ENCODE results near the gene ADAMTS5.

Gene ADAMTS5

GRCh38 chr21:26892151-26892550 is 74.7 kb downstream of the ADAMTS5 start:
- Histone ChIP-seq H3K4me1 (ENCODE audit: insufficient read depth, low read length, severe bottlenecking) (no peaks in the 10 kb centered on the region), H3K9ac (ENCODE audit: low read length) (no peak overlapping the region), H3K4me2 (ENCODE audit: low read length) (no peak overlapping the region), H3K36me3 (ENCODE audit: insufficient read depth, low read length) (no peaks in the 10 kb centered on the region), H3K9me2 (ENCODE audit: low read depth, low read length) (no peaks in the 10 kb centered on the region), H4K20me1 (ENCODE audit: insufficient read depth, low read length) (no peaks in the 10 kb centered on the region), H3K9me3 (ENCODE audit: low read length) (no peaks in the 10 kb centered on the region), H3K27me3 (ENCODE audit: insufficient read depth, low read length) (no peaks in the 10 kb centered on the region), H3K4me3 (ENCODE audit: low read depth, low read length, poor library complexity, severe bottlenecking) (no peak overlapping the region), H3F3A (ENCODE audit: insufficient read depth, low read length) (no peaks in the 10 kb centered on the region), H3K27ac (ENCODE audit: low read depth, low read length, poor library complexity, severe bottlenecking) (no peak overlapping the region), H2AFZ (ENCODE audit: low read length) (no peak overlapping the region), H3K79me2 (ENCODE audit: insufficient read depth, low read length) (no peaks in the 10 kb centered on the region)
- no peak for TF ChIP-seq CTCF (IDR thresholded peaks at IDR 0.05; ENCODE audit: low read length)

- no peaks in the 10 kb centered on the region for H3F3A ChIP-seq (ENCODE audit: insufficient read depth, low read length)
- H3K36me3 ChIP-seq (ENCODE audit: insufficient read depth, low read length), result no peaks in the 10 kb centered on the region
- H3K27ac ChIP-seq (ENCODE audit: low read depth, low read length, poor library complexity, severe bottlenecking), result no peak overlapping the region
- H3K79me2 ChIP-seq (ENCODE audit: insufficient read depth, low read length), result no peaks in the 10 kb centered on the region
- no peak overlapping the region for H3K9ac ChIP-seq (ENCODE audit: low read length)
- no peaks in the 10 kb centered on the region for H3K9me2 ChIP-seq (ENCODE audit: low read depth, low read length)
- no peaks in the 10 kb centered on the region for H3K27me3 ChIP-seq (ENCODE audit: insufficient read depth, low read length)
- H3K4me3 ChIP-seq (ENCODE audit: low read depth, low read length, poor library complexity, severe bottlenecking), result no peak overlapping the region
- no peaks in the 10 kb centered on the region for H3K4me1 ChIP-seq (ENCODE audit: insufficient read depth, low read length, severe bottlenecking)
- no peaks in the 10 kb centered on the region for H4K20me1 ChIP-seq (ENCODE audit: insufficient read depth, low read length)
- no peaks in the 10 kb centered on the region for H3K9me3 ChIP-seq (ENCODE audit: low read length)
- TF ChIP-seq EZH2 (IDR thresholded peaks at IDR 0.05; ENCODE audit: borderline replicate concordance, low read length), result no peak
- no peak overlapping the region for H3K4me2 ChIP-seq (ENCODE audit: low read length)
- no peak overlapping the region for H2AFZ ChIP-seq (ENCODE audit: low read length)
Measured at GRCh38 chr21:26888931-26889330, 78.0 kb downstream of the ADAMTS5 start.

- Histone ChIP-seq H3K27ac (ENCODE audit: low read depth, low read length, poor library complexity, severe bottlenecking) (no peak overlapping the region), H3K9me3 (ENCODE audit: low read length) (no peaks in the 10 kb centered on the region), H3K27me3 (ENCODE audit: insufficient read depth, low read length) (no peaks in the 10 kb centered on the region), H3K4me2 (ENCODE audit: low read length) (no peak overlapping the region), H3K79me2 (ENCODE audit: insufficient read depth, low read length) (no peaks in the 10 kb centered on the region), H3K4me3 (ENCODE audit: low read depth, low read length, poor library complexity, severe bottlenecking) (no peak overlapping the region), H3F3A (ENCODE audit: insufficient read depth, low read length) (no peaks in the 10 kb centered on the region), H3K4me1 (ENCODE audit: insufficient read depth, low read length, severe bottlenecking) (no peaks in the 10 kb centered on the region), H2AFZ (ENCODE audit: low read length) (no peak overlapping the region), H3K9ac (ENCODE audit: low read length) (no peak overlapping the region), H4K20me1 (ENCODE audit: insufficient read depth, low read length) (no peaks in the 10 kb centered on the region), H3K9me2 (ENCODE audit: low read depth, low read length) (no peaks in the 10 kb centered on the region), H3K36me3 (ENCODE audit: insufficient read depth, low read length) (no peaks in the 10 kb centered on the region)
- TF ChIP-seq CTCF (IDR thresholded peaks at IDR 0.05; ENCODE audit: low read length) (no peak), EZH2 (IDR thresholded peaks at IDR 0.05; ENCODE audit: borderline replicate concordance, low read length) (no peak)
Measured at GRCh38 chr21:26888256-26888655, 78.6 kb downstream of the ADAMTS5 start.

- H3K9me2 ChIP-seq (ENCODE audit: low read depth, low read length), result no peaks in the 10 kb centered on the region
- no peak overlapping the region for H2AFZ ChIP-seq (ENCODE audit: low read length)
- TF ChIP-seq EZH2 (IDR thresholded peaks at IDR 0.05; ENCODE audit: borderline replicate concordance, low read length) (no peak), CTCF (IDR thresholded peaks at IDR 0.05; ENCODE audit: low read length) (no peak)
- H3K4me1 ChIP-seq (ENCODE audit: insufficient read depth, low read length, severe bottlenecking), result no peaks in the 10 kb centered on the region
- H3K27ac ChIP-seq (ENCODE audit: low read depth, low read length, poor library complexity, severe bottlenecking), result no peak overlapping the region
- H3K9me3 ChIP-seq (ENCODE audit: low read length), result no peaks in the 10 kb centered on the region
- no peak overlapping the region for H3K4me2 ChIP-seq (ENCODE audit: low read length)
- H3K79me2 ChIP-seq (ENCODE audit: insufficient read depth, low read length), result no peaks in the 10 kb centered on the region
- H3F3A ChIP-seq (ENCODE audit: insufficient read depth, low read length), result no peaks in the 10 kb centered on the region
- no peaks in the 10 kb centered on the region for H3K27me3 ChIP-seq (ENCODE audit: insufficient read depth, low read length)
- no peaks in the 10 kb centered on the region for H4K20me1 ChIP-seq (ENCODE audit: insufficient read depth, low read length)
- no peaks in the 10 kb centered on the region for H3K36me3 ChIP-seq (ENCODE audit: insufficient read depth, low read length)
- no peak overlapping the region for H3K9ac ChIP-seq (ENCODE audit: low read length)
- no peak overlapping the region for H3K4me3 ChIP-seq (ENCODE audit: low read depth, low read length, poor library complexity, severe bottlenecking)
Measured at GRCh38 chr21:26887251-26887650, 79.6 kb downstream of the ADAMTS5 start.

Measured in OCI-LY1 (cell line).